Choroid plexus epithelial cell (primary cell): Measurements from ENCODE around the gene MYRIP.
A peak's percentile ranks its signal among the peaks of the same experiment; 100 is the strongest.

Experiments used
- DNase-seq: peaks from one replicate; pipeline ENCODE4 v3.0.0-alpha.2; 2010; ENCODE audit warnings: low read depth
- H3K4me3 ChIP-seq: 2 replicates; pipeline ENCODE4 v1.5.1; 2011; ENCODE audit warnings: low read depth, mild to moderate bottlenecking, control low read depth, low read length, moderate library complexity
- TF ChIP-seq, protein P1 (sequence below): conservative IDR thresholded peaks from 2 replicates; pipeline ENCODE4 v1.5.1; 2011; ENCODE audit warnings: low read depth, mild to moderate bottlenecking, control low read depth, inconsistent platforms, low read length, moderate library complexity

MYRIP gene

DNA sequence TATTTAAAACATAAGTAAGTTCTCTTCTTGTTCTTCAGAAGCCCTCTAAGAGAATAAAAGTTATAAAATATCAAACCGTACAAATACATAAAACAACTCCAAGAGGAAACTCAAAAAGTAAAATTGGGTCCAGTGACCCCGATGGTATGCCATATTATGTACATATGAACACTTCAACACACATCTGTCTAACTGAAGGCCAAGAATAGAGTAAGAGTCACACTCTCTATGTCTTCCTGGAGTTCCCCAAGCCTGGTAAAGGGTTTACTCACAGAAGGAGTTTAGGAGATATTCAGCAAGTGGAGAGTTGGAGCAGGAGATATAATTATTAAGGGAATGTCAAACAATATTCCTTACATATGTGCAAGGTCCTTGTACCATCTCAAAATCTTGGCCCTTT, 398.8 kb downstream of the MYRIP start:
- no peak for DNase-seq
- TF ChIP-seq, protein P1, sequence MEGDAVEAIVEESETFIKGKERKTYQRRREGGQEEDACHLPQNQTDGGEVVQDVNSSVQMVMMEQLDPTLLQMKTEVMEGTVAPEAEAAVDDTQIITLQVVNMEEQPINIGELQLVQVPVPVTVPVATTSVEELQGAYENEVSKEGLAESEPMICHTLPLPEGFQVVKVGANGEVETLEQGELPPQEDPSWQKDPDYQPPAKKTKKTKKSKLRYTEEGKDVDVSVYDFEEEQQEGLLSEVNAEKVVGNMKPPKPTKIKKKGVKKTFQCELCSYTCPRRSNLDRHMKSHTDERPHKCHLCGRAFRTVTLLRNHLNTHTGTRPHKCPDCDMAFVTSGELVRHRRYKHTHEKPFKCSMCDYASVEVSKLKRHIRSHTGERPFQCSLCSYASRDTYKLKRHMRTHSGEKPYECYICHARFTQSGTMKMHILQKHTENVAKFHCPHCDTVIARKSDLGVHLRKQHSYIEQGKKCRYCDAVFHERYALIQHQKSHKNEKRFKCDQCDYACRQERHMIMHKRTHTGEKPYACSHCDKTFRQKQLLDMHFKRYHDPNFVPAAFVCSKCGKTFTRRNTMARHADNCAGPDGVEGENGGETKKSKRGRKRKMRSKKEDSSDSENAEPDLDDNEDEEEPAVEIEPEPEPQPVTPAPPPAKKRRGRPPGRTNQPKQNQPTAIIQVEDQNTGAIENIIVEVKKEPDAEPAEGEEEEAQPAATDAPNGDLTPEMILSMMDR, result no peak
- H3K4me3 ChIP-seq, result no peak overlapping the region

DNA sequence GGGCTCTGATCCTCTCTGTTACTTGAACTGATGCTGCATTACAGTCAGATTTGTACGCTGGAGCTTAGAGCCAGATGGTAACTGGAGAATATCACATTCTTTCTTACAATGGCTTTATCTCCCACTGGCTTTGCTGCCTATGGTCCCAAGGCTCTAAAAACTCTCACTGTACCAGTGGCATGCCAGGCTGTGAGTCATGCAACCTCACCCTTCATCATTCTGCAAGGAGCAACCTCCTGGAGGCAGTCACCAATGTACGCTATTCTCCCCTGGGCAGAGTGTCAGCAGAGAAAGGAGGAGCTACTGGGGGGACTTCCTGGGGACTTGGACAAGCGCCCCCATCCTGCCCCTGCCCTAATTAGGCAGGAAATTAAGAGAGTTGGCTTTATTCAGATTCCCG, 402.2 kb downstream of the MYRIP start:
- TF ChIP-seq, protein P1, result no peak
- no peak overlapping the region for H3K4me3 ChIP-seq
- peak; percentile 14 for DNase-seq

DNA sequence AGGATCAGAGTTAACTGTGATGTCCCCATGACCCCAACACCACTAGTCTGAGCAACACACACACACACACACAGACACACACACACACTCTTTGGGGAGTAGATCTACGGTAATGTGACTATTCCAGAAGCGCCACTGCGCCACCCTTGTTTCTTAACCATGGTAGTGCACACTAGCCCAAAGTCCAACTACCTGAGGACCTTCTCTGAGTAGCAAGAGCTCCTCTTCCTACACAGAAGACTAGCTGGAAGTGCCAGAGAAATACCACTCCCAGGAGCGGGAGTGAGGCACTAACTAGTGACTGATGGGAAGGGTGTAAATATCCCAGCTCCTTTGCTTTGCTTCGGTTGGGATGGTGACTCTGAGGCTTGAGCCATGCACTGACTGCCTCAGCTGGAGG, 404.1 kb downstream of the MYRIP start:
- TF ChIP-seq, protein P1, result no peak
- no peak for DNase-seq
- H3K4me3 ChIP-seq, result no peak overlapping the region

DNA sequence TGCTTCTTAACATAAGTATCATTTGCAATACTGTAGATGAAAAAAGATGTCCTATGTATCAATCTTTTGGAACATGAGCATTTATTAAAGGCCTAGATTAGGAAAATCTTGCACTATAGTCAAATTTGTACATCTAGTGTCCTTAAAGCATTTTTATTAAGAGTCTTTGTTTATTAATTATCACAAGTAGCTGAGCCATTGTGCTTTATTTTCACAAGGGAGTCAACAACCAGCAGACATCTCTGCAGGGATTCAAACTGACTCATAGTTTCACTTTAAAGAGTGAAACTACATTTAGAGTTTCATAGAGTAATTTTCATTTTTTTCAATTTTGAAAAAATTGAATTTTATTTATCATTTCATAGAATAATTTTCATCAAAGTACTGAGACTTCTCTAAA, 405.6 kb downstream of the MYRIP start:
- peak; percentile 12 for DNase-seq
- TF ChIP-seq, protein P1, result no peak
- no peak overlapping the region for H3K4me3 ChIP-seq

DNA sequence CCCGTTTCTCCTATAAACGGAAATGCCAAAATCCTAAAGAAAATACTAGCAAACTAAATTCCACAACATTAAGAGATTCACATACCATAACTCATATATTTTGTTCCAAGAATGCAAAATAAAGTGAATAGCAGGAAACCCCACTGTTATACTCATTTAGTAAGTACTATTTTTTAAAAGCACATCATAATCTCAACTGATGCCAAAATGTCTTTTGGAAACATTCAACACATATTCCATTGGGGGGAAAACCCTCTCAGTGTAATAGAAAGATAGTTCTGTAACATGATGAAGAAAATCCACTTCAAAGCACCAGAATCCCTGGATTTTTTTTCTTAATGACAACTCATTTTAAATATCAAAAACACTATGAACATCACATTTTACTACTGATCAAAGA, 407.1 kb downstream of the MYRIP start:
- no peak overlapping the region for H3K4me3 ChIP-seq
- DNase-seq, result no peak
- TF ChIP-seq, protein P1, result no peak

DNA sequence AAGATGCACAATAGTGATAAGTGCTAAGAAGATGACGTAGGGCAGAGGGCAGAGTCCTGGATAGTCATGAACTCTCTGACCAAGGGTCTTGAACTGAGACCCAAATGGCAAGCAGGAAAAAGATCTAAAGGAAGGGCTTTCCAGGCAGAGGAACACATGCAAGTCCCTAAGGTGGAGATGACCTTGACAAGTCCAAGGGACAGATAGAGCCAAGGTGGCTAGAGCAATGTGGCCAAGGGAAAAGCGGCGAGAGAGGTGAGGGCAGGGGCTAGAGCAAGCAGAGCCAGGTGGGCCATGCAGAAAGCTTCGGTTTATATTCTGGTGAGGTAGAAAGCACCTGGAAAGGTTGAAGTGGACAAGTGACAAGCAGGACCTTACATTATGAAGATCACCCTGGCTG, 414.4 kb downstream of the MYRIP start:
- TF ChIP-seq, protein P1, result no peak
- DNase-seq, result no peak
- H3K4me3 ChIP-seq, result no peak overlapping the region

DNA sequence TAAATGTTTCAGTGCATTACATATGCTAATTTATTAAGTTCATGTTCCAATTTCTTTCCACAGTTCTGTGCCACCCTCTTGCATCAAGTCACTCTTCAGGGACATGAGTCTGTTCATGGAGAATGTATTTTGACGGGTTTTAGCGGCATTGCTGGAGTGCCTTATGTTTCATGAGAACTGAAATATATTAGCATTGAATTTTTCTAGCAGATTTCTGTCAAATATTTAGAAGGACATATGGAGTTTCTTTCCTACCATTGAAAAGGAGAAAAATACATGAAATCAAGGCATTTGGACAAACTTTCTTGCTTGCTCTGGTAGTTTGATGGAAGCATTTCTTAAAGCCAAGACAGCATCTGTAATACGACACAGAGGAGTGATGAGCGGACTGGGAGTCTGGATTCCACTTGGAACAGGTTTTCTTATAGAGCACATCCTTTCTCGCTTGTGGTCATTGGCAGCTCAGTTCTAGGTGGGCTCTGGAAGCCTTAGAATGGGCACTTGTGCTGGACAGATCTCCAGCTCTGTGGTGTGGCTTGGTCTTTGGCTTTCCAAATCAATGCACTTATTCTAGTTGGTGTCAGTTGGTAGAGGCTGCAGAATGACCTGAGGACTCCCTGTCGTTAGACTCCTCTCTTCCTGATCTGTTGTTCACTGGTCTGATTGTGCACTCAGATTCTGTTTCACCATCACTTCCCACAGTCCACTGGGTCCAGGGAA, 415.5 kb downstream of the MYRIP start:
- DNase-seq, result no peak
- no peak overlapping the region for H3K4me3 ChIP-seq
- TF ChIP-seq, protein P1, result no peak
